GM19238 (cell line): ENCODE measurements around the gene TRHDE.

Experiments
- DNase-seq: peaks from one replicate; pipeline ENCODE4 v3.0.0; 2011; ENCODE audit warnings: low spot score; ENCODE audit not compliant: insufficient read length

The TRHDE gene

GRCh38 chr12:72273499-72273837 is 1.3 kb downstream of the TRHDE start:
- no peak for DNase-seq

- DNase-seq = no peak
Observed at GRCh38 chr12:72273851-72274351, 1.7 kb downstream of the TRHDE start.

- no peak for DNase-seq
Observed at GRCh38 chr12:72274931-72275330, 2.8 kb downstream of the TRHDE start.

GRCh38 chr12:72275526-72275925 is 3.4 kb downstream of the TRHDE start:
- DNase-seq = no peak

DNA sequence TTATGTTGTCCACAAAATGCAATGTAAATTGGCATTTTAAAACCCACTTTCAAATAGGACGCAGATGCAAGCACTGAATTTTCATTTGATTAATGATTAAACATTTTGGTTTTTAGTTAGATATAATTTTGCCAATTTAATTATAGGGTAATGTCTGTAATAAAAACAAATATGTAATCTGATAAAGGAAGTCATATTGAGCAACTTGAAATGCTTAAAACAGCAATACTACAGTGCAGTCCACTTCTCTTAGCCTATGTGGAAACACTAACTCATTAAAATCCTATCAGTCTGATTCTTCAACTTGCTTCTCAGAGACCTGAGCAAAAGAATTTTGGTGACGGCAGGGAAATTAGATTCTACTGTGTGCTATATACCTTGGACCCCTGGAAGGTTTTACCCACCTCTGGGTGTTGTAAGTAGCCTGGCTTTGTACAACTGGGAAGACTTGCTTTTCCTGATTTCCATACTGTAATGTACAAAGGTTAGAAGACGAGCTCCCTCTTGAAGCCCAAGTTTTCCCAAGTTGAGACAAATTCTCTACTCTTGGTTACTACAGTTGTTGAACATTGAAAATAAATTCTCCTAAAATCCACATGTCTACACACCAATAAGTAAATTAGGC is 4.1 kb downstream of the TRHDE start:
- DNase-seq = no peak

DNA sequence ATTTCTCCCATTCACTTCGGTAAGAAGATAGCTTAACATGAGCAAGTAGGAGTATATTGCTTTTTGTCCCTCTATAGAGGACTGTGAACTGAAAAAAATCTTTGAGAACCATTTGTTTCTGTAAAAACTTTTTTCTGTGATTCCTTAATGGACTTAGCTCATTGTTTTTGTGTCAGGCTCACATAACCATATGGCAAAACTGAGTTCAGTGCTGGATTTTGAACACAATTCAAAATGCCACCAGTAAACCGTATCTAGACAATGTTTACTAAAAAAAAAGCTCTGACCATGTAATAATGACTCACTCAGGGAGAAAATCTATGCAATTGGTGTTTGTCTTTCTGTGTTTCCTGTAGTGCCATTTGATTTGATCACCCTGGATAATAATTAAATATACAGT is 5.2 kb downstream of the TRHDE start:
- DNase-seq = no peak

DNA sequence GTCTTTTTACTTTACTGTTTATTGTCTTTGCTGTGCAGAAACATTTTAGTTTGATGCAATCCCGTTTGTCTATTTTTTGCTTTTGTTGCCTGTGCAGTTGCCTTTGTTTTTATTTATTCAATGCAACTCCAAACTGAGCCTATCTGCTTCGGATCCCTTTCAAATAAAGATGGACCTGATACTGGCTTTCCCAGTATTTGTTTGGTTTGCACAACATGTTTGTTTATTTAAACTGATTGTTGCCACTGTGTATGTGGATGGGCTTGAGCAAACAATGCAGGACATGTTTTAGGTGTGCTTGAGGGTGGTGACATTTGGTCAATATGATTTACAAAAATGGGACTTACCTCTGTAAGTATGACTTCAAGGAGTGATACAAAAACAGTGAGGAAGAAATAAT is 6.7 kb downstream of the TRHDE start:
- no peak for DNase-seq

DNA sequence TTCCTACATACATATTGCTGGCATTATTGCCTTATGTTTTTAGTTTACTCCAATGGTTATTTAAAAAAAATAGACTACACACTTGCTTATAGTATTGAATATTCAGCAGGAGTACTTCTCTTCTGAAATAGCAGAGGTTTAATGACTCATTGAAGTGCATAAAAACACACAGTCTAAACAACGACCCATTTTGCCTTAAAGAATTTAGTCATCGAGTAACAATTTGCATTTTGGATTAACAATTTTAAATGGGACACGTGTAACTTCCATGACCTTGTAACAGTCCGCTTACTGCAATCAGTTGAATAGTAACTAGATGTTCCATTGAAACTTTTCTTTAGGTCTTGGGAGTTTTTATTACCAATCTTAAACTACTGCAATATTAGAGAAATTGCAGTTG is 9.0 kb downstream of the TRHDE start:
- DNase-seq = no peak

- no peak for DNase-seq
Observed at GRCh38 chr12:72282721-72283120, 10.6 kb downstream of the TRHDE start.

DNA sequence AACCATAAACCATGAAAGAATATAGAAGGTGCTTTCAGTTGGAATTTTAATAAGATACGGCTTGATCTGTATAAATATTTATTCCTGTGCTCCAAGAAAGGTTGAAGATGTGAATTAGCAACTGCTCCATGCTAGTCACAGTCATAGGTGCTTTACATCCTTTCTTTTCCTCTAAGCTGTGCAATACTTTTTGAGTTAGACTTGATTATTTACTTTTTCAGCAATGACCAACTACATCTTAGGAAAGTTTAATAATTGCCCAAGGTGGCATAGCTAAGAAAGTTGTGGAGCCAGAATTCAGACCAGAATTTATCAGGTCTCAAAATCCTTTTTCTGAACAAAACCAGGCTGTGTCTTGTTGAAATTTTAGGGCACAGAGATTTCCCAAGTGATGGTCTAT is 13.7 kb downstream of the TRHDE start:
- DNase-seq = no peak

- DNase-seq = no peak
Observed at GRCh38 chr12:72286526-72286925, 14.4 kb downstream of the TRHDE start.

DNA sequence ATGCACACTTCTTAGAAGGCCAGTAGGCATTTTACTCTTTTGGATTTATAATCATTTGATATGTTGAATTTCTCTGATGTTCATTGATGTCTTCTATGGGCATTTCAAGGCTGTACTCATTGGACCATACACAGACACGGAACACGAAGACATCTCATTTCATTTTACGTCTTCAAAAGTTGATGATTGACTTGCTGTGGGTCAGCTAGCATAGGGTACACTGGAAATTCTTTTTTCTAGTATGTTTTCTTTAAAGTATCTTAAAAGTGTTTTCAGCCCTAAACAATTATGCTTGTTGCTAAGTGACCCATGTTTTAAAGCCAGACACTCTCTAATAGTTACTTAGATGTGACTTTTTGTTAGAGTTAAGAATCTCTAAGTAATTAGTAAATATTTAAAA is 16.3 kb downstream of the TRHDE start:
- DNase-seq = no peak

DNA sequence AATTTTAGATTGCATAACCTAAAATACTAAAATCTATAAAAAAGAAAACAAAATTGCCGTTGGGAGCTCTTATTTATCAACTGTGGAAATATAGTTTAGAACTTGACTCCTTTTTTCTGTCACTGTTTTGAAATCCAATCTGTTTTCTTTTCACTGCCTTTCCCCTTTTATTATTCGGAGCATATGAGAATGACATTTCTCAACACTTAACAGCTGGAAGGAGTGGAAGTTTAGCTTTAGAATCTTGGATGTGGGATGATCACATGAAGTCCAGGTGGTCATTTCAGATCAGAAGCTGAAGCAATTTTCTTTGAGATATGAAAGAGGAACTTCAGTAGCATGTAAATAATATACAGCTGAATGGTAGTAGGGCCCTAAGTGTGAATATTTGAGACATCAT is 16.7 kb downstream of the TRHDE start:
- no peak for DNase-seq

DNA sequence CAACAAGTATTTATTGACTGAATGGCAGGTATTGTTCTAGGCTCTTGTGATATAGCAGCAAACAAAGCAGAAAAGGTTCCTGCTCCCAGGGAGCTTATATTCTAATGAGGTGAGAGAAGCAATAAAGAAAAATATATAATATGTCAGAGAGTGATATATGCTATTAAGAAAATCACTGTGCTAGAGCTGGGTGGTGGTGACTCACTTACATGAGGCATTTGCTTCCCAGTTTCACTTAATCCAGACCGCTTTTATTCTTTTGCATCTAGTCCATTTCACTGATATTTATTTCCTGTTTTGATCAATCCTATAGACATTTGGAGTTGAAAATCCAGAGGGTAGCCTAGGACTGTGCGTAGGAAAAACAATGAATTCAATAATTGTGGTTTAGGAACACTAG is 17.5 kb downstream of the TRHDE start:
- no peak for DNase-seq

GRCh38 chr12:72291175-72291574 is 19.0 kb downstream of the TRHDE start:
- DNase-seq = no peak

DNA sequence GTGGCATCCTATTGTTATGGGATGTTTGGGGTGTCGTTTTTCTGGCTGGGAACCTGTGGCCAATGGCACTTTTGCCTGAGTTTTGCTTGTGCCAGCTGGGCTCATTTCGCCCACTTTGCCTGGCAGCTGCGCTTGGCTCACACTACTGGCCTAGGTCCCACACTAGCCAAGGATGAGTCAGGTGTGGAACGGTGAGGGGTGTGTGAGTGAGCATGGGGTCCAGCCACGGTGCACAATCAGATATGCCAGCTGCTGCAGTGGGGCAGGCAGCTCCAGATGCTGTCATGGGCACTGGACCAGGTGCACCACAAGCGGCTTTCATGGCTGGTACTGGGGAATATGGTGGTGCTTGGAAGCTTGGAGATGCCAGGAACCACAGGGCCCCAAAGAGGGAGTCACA is 21.5 kb downstream of the TRHDE start:
- no peak for DNase-seq

DNA sequence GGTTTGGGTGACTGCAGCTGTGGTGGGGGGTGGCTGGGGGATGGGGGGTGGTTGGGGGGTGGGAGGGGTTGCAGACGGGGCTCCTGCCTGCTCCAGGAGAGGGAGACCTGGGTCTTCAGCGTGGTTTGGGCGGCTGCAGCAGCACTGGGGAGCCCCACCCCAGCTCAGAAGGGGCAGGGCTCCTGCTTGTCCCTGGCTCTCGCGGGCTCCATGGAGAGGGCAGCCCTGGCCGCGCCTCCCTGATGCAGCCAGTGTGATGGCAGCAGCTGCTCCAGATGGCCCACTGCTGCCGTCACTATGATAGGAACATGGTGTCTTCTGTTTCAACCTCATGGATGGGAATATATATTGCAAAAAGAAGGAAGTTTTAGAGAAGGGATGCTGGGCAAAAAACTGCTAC is 22.9 kb downstream of the TRHDE start:
- no peak for DNase-seq

DNA sequence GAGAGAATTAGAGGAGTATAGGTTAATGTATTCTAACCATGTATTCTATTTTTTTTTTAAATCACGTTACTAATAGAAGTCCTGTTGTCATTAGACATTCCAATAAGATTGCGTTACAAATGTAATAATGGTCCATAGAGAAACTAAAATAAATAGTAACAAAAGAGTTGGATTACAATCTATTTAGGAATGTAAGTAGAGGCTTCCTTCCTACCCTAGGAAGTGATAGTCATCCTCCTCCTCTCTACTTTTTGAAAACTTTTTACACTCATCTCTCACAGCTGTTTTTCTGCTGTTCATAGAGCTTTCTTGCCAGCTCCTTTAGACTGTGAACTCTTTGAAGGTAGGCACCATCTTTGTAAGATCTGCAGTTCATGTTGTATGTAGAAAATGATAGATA is 23.6 kb downstream of the TRHDE start:
- DNase-seq = no peak

DNA sequence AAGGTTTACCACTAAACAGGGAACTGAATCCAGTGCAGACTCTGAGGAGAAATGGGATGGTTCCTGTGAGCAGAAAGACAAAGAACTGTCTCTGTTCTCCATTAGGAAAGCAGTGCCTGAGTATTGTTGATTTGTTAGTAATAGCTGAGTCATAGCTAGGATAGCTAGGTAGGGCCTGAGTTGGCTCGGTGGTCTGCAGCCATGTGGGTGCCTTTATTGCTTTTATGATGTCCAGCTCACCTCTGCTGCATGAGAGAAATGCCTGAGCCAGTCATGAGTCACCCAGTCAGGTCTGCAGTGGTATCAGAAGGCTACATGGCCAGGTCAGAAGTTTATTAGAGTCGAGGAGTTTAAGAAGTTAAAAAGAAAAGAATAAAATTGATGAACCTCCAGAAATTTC is 24.2 kb downstream of the TRHDE start:
- DNase-seq = no peak

GRCh38 chr12:72297666-72298065 is 25.5 kb downstream of the TRHDE start:
- no peak for DNase-seq

DNA sequence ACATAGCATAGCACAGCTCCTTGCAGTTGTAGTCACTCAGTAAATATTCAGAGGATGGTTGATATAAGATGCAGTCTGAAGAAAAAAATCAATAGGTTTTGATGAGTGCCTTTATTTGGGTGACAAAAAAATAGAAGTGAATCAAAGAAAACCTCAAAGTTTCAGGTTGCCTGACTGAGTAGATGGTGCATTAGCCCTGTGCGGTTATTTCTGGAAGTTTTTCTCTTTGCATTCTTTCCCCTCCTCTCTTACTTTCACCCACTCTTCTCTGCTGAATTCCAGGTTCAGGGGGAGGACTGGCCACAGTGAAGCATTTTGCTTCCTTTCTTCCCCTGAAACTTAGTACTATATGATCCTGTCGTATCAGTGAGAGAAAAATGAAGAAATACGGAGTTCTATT is 28.6 kb downstream of the TRHDE start:
- no peak for DNase-seq

DNA sequence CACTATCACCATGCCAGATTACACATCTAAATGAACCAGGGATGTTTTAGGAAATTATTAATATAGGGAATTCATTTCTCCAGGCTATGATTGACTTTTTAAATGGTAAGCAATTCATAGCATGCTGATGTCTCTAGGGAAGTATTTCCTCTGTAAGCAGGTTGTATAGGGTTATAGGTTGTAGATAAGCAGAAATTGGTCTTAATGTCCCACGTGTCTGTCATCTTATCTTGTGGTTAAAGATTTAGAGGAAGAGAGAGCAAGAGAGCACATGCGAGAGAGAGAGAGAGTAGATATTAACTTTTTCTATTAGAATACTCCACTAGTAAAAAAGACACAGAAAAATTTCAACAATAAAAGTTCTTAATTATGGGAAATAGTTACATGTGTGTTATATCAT is 32.6 kb downstream of the TRHDE start:
- no peak for DNase-seq

GRCh38 chr12:72307229-72307628 is 35.1 kb downstream of the TRHDE start:
- no peak for DNase-seq

DNA sequence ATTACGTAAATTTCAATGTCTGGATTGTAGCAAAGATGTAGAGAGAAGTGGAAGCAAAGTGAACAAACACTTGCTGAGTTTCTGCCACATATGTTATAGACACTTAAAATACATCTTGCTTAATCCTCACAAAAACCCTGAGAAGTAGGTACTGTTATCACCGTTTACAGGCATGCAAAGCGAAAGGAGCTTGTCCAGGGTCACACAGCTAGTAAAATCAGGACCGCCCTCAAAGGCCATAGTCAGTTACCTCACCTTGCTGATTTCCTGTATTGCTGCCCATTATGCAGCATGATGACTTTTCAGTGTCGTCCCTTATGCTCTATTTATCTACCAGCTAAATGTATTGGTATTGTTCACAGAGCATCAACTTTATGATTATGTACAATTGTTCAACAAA is 39.8 kb downstream of the TRHDE start:
- no peak for DNase-seq
